GM13977 (cell line): ENCODE results near the gene HS1BP3.

Experiments
- DNase-seq: peaks from one replicate; pipeline ENCODE4 v3.0.0; 2012; ENCODE audit warnings: low spot score
- CTCF ChIP-seq: IDR thresholded peaks from 2 replicates; pipeline ENCODE4 v1.5.1; 2012; ENCODE audit warnings: mild to moderate bottlenecking, control low read depth; ENCODE audit not compliant: insufficient read depth; ENCODE audit errors: extremely low read depth, missing control alignments
- in situ Hi-C: fragments of 300-500 bp; cut with MboI; formaldehyde crosslinking; loops from one replicate; pipeline ENCODE4 v1.12.0; 2022; ENCODE audit warnings: low sequenced_read_pairs, low pct_unique_long_range_greater_than_20kb, mixed read lengths, inconsistent platforms; ENCODE audit not compliant: unreplicated experiment

Gene HS1BP3

GRCh38 chr2:20645301-20645701, 5.6 kb downstream of the HS1BP3 start:
- TF ChIP-seq CTCF, result no peak
- in situ Hi-C loops, result loop anchor here (25.0 kb wide), 1 partner anchor 508 kb away; no protein-coding TSS in a partner anchor
- DNase-seq, result no peak

DNA sequence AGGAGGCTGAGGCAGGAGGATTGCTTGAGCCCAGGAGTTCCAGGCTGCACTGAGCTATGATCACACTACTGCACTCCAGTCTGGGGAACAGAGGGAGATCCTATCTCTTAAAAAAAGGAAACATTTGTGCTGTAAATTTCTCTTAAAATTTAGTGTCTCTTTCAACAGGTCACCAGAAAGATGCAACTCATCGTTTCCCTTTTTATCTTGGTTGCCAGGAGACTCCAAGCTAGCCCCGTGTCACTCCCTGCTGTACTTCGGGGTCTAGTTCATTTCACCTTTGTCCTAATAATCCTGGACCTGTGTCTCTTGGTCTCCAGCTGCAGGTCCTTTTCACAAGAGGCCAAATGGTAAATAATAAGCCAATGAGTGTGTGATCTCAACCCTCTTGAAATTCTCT, 7.1 kb downstream of the HS1BP3 start:
- in situ Hi-C loops, result loop anchor here (5.0 to 25.0 kb wide), 2 partner anchors 202 to 507 kb away; no protein-coding TSS in a partner anchor
- no peak for TF ChIP-seq CTCF
- DNase-seq, result no peak

GRCh38 chr2:20643060-20643459, 7.8 kb downstream of the HS1BP3 start:
- DNase-seq, result no peak
- in situ Hi-C loops, result loop anchor here (5.0 to 25.0 kb wide), 2 partner anchors 201 to 506 kb away; no protein-coding TSS in a partner anchor
- no peak for TF ChIP-seq CTCF

DNA sequence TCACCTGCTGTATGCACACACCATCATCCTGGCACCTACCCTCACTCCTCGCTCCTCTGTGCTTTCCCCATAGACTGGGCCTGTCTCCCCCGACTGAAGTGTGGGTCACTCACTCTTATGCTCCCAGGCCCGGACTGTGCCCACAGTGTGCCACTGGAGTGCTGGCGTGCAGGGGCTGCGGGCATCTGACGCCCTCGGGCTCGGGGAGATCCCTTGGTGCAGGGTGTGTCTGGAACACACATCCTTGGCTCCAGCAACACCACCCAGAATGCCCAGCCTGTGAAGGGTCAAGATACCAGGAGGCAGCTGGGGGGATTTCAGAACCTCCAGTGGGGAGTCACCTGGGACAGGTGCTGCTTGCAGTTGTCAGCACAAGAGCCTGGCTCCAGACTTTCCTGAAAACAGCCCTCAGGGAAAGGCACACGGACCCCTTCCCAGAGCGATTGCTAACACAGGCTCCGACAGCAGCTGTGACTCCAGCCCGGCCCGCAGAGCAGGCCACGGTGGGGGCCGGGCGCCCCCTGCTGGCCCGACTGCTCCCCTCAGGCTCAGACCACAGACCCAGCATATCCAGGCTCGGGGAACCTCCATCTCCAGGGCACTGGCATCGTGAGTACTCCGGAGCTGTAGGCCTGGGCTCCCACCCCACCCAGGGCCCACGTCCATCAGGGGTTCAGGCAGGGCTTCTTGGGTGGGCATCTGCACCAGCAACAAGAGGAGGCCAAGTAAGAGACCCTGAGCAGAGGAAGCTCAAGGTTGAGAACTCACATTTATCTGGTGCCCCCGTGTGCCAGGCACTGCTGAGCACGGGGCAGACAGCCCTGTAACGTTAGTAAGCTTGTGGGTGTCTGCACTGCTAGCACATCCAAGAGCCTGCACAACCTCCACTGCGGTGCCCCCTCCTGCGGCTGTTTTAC, 8.6 kb downstream of the HS1BP3 start:
- in situ Hi-C loops, result loop anchor here (5.0 to 25.0 kb wide), 2 partner anchors 200 to 505 kb away; no protein-coding TSS in a partner anchor
- peak; percentile 91 for DNase-seq
- TF ChIP-seq CTCF, result peak; percentile 97

DNA sequence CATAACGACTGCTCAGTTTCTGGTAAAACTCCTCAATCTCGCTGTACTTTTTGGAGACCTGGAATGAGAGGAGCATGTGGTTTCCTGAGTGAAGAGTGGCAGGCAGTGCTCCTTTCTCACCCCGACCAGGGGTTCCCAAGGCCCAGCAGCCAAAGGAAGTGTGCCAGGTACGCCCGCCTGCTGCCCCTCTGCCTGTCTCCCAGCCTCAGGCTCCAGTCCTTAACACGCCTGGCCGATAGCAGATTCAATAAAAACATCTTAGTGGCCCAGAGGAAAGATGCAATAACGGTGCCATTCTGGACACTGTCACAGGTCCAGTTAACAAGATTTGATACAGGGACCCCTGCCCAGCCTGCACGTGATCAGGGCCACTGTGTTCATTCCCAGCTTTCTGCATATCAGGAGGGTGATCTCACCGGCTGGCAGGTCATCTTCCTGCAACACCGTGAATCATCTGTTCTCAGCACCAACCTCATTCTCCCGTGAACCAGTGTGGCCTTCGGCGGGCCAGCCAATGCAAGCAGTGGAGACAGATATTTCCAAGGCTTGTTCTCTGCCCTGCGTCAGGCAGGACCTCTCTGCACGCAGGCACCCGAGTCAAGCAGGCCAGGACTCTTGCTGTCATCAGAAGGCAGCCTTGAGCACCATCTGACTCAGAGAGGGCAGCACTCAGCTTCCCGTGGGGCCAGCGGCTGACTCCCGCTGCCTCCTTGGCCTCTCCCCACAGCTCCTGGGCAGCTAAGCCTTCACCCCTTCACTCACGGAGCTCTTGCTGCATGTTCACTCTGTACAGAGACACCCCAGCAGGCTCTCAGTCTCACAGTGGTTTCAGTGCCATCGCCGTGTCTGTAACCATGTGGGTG, 9.5 kb downstream of the HS1BP3 start:
- in situ Hi-C loops, result loop anchor here (5.0 to 25.0 kb wide), 2 partner anchors 199 to 504 kb away; no protein-coding TSS in a partner anchor
- DNase-seq, result no peak
- no peak for TF ChIP-seq CTCF

GRCh38 chr2:20640411-20641122, 10.3 kb downstream of the HS1BP3 start:
- no peak for DNase-seq
- TF ChIP-seq CTCF, result no peak
- in situ Hi-C loops, result loop anchor here (5.0 to 25.0 kb wide), 2 partner anchors 198 to 503 kb away; no protein-coding TSS in a partner anchor
